Epidermal melanocyte (primary cell): ENCODE data around the gene OR2A25.
"Not testable (repeated sequence)": the region's sequence is repeated elsewhere in the genome, so short reads cannot be mapped to it uniquely, and the experiment has no call there.

Experiments used
- DNase-seq: peaks from one replicate; pipeline ENCODE4 v3.0.0; 2011; ENCODE audit warnings: low spot score; ENCODE audit not compliant: insufficient read length

The OR2A25 gene

GRCh38 chr7:144069511-144069910, at the start of gene OR2A25:
Gene OR2A25, plus strand, starts transcription at chr7:144069811. Its CDS starts 4,409 bp downstream, at chr7:144074220.
- DNase-seq: no peak

DNA sequence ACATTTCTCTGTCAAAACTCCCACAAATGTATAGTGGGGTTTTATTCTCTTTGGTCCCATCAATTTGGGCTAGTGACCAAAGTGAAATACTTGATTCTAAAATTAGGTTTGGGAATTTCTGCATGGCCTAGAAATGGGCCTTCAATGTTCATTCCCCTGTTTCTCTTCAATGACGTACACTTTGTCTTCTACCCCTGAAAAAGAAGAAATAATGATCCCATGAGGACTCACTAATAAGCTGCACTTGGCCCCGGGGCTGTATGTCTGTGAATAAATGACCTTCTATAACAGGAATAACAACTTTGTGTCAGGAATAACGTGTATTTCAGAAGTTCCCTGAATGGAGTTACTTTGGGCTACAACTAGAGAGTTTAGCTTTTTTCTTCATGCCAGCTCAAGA, 49.3 kb upstream of the OR2A25 start:
- DNase-seq: no peak

DNA sequence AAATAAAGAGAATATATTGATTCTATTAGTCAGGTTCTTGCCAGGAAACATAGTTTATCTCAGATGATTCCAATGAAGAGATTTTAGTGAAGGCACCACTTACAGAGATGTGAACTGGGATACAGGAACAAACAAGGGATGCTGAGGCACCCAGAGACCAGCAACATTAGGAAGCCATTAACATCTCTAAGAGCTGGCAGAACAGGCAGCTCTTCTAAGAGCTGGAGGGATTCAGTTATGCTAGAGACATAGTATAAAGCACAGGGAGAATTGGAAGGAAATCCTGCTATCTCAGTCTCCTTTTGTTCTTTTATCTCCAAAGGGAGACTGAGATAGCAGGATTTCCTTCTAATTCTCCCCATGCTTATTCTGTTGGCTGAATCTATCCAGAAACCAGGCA, 47.4 kb upstream of the OR2A25 start:
- DNase-seq: no peak

GRCh38 chr7:144023171-144023827, 46.3 kb upstream of the OR2A25 start:
- no peak for DNase-seq

- no peak for DNase-seq
Measured at GRCh38 chr7:144024213-144024612, 45.4 kb upstream of the OR2A25 start.

- DNase-seq: no peak
Measured at GRCh38 chr7:144026203-144026883, 43.3 kb upstream of the OR2A25 start.

- no peak for DNase-seq
Measured at GRCh38 chr7:144027070-144027469, 42.5 kb upstream of the OR2A25 start.

GRCh38 chr7:144027974-144028373, 41.6 kb upstream of the OR2A25 start:
- no peak for DNase-seq

DNA sequence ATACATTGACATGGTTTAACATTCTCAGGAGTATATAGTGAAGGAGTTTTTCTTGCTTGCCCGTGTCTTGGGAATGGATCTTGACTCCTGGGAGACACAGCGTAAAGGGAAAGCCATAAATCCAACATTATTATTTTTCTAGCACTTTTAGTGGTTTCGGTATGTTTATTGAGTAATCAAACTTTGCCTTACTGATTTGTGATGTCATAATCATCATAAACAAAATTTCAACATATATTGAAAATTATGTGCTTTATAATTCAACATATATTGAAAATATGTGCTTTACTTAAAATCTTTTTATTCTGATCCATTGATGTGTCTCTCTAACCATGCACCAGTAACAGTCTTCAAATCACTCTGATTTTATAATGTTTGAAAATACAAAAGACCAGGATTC, 41.1 kb upstream of the OR2A25 start:
- DNase-seq: no peak

DNA sequence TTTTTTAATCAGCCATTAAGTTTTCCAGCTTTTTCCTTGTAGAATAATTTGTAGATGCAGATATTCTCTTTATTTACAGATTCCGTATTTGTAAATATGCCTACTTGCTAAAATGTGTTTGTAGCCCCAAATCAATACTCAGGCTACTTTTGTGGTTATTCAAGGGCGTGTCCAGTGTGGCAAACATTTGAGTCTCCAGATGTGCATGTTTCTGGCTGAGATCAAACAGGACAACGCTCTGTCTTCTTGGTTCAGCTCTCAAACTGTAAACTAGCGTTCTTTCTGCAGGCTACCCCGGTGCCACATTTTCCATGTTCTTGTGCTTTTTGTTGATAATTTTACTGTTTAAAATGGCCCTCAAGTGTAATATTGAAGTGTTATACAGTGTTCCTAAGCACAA, 37.1 kb upstream of the OR2A25 start:
- no peak for DNase-seq

DNA sequence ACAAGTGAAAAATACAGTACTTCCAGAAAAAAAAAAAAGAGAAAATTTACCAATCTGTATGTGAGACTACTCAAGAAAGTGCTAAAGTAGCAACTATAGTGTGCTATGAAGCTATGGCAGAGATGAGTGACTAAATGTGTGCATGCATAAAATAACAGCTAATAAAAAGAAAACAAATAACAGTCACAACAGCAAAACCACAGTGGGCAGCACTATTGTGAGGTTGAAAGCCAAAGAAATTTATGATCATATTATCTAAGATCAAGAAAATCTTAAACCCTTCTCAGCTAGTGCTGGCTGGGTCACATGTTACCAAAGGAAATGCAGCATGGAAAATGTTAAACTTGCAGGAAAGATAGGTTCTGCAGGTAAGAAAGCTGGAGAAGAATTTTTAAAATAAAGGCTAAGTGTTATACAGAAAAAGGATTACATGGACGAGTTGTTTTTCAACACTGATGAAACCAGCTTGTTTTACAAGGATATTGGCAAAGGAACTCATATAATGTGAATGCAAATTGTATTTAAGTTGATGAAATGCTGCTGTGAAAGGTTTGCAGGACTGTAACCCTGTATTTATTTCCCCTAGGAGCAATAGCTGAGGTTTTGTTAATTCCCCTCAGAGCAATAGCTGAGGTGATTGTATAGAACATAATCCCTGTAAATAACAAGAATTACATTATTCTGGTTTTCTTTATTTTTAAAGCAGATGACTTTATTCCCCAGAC, 36.5 kb upstream of the OR2A25 start:
- no peak for DNase-seq

DNA sequence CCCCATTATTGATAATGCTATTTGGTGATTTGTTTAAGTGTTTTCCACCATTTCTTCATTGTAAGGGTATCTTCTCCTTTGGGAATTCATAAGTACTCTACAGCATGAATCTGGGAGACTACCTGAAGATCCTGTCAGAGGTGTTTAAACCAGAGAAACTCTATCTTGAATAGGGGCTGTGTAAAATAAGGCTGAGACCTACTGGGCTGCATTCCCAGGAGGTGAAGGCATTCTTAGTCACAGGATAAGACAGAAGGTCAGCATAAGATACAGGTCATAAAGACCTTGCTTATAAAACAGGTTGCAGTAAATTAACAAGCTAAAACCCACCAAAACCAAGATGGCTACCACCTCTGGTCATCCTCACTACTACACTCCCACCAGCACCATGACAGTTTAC, 34.2 kb upstream of the OR2A25 start:
- DNase-seq: no peak

- DNase-seq: no peak
Measured at GRCh38 chr7:144036302-144036885, 33.2 kb upstream of the OR2A25 start.

- DNase-seq: no peak
Measured at GRCh38 chr7:144037414-144038035, 32.1 kb upstream of the OR2A25 start.

DNA sequence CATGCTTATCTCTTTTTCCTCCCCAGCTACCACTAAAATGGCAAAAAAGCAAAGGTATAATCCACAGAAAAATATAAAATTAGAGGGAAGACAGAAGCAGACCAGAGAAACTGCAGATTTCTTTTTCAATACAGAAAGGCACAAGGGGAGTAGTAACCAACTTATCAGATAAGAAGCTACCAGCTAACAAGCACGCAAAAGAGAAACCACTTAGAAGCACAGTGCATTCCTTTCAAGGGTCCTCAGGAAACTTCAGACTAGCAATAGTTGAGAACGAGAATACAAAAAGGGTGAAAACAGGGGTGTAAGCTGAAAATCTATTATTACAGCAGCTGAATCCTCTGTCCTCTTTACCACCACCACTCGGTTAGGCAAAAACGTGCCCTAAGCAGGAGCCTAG, 30.7 kb upstream of the OR2A25 start:
- DNase-seq: no peak

DNA sequence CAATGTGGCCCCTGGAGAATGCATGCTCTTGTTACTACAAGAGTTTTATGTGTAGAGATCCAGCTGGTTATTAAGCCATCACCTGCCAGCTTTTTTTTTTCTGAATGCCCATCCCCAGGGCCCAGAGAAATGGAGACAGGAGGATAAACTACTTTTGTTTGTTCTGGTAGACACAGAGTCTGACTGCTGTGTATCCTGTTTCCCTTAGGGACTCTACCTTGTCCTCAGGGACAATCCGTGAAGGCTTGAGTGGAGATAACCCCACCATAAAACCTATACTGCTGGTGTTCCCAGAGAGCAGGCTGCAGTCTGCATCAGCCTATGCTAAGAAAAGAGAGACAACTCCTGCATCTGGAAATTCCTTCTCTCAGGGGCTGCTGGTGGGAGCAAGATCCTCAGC, 21.0 kb upstream of the OR2A25 start, which contains the start of gene OR2A5:
TSS of gene OR2A5 (plus strand) at position 301 of the 400 bp plus-strand sequence. CDS start 1,454 bp downstream, outside the sequence.
- DNase-seq: no peak

- DNase-seq: no peak
Measured at GRCh38 chr7:144049491-144049890, 20.1 kb upstream of the OR2A25 start.

- no peak for DNase-seq
Measured at GRCh38 chr7:144050093-144050492, 19.5 kb upstream of the OR2A25 start.

DNA sequence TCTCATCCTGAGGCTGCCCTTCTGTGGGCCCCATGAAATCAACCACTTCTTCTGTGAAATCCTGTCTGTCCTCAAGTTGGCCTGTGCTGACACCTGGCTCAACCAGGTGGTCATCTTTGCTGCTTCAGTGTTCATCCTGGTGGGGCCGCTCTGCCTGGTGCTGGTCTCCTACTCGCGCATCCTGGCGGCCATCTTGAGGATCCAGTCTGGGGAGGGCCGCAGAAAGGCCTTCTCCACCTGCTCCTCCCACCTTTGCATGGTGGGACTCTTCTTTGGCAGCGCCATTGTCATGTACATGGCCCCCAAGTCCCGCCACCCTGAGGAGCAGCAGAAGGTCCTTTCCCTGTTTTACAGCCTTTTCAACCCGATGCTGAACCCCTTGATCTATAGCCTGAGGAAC, 18.7 kb upstream of the OR2A25 start:
- DNase-seq: not testable (repeated sequence)

DNA sequence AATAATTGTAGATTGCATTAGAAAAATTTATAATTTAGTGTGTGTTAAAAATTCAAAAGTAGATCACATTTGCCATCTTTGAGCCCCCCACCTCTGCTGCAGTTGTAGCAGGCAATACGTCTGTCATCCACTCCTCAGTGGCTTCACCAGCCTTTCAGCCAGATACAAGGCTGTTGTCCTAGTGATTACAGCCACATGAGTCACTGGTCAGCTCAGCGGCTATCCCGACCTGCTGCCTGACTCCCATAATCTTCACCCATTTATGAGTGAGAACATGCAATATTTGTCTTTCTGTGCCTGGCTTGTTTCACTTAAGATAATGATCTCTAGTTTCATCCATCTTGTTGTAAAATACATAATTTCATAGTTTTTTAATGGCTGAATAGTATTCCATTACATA, 11.7 kb upstream of the OR2A25 start:
- no peak for DNase-seq

DNA sequence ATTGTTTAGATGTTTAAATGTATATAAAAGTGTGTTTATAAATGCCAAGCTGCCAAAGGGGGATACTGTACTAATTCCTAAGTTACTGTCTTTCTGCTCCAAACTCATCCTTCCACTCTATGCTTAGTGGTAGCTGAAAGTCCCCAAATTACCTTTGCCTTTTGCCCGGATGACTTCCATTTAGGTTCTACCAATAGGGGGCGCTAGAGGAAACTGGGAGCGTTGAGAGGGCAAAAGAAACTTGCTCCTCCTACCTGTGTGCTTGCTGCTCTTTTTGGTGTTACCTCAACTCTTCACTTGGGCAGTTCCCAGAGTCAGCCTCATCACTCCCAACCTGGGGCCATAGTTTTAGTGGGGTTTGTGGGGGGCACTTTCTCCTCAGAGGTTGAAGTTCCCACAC, 5.9 kb upstream of the OR2A25 start:
- DNase-seq: no peak

DNA sequence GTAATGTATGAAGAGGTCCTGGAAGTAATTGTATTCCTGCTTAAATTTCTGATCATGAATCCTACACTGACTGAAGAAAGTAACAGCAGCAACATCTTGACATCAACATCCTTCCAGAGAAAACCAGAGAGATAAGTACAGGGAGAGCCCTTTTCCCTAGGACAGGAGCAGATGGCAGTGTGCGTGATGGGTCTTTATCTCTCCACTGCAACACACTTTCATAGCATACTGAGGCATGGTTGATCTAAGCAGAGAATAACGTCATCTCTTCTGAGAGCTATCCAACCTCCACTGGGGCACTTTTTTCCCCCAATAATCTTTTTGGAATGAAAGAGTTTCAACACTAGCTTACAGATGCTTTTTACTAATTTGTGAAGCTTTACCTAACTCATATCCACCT, 342 bp downstream of the OR2A25 start:
- DNase-seq: no peak
